Ovary (tissue), 3 donors: ENCODE measurements around the gene MDFI.

ENCODE experiments used
- CTCF ChIP-seq, 3 donors: fragments of 450-650 bp in 2 of 3; fragments of 200-600 bp in 1 of 3; IDR thresholded peaks; one replicate each; pipeline versions ENCODE4 v1.5.1 to v1.8.0; 2016 to 2022; ENCODE audit warnings: antibody characterized with exemption in 3 of 3, mild to moderate bottlenecking in 1 of 3
- EP300 ChIP-seq: sonication (generic); formaldehyde crosslinking; IDR thresholded peaks from one replicate; pipeline ENCODE4 v1.6.1; 2017; ENCODE audit warnings: antibody characterized with exemption
- POLR2A ChIP-seq: fragments of 450-650 bp; IDR thresholded peaks from one replicate; pipeline ENCODE4 v1.6.1; 2017; ENCODE audit warnings: antibody characterized with exemption, mild to moderate bottlenecking, moderate library complexity
- donor health status: DM: no; HTN: no; CAD: no.

DNA sequence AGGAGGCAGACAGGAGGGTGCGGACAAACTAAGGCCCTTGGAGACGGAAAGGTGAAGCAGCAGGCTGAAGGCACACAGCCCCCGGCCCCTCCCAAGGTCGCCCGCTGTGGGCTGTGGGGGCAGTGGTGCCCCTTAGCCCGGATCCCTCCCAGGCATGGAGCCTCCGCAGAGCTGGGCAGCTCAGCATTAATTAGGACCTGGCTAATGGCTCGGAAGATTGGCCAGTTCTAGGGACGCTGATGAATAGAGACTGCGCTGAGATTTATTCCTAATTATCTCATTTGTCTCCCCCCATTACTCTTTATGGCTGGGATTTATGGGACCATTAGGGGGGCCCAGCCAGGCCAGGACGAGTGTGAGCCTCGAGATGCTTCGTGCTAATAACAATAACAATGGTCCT is 20.4 kb downstream of the MDFI start:
- TF ChIP-seq POLR2A: no peak
- no peak for TF ChIP-seq CTCF (IDR thresholded peaks at IDR 0.05)
- no peak for TF ChIP-seq EP300
